Activated gamma-delta T cell (primary cell): Measurements from ENCODE around the gene ANTXR2.

Source experiments
- DNase-seq: peaks from one replicate; lab custom pipeline; 2025; lab: John Stamatoyannopoulos, UW

ANTXR2 gene

DNA sequence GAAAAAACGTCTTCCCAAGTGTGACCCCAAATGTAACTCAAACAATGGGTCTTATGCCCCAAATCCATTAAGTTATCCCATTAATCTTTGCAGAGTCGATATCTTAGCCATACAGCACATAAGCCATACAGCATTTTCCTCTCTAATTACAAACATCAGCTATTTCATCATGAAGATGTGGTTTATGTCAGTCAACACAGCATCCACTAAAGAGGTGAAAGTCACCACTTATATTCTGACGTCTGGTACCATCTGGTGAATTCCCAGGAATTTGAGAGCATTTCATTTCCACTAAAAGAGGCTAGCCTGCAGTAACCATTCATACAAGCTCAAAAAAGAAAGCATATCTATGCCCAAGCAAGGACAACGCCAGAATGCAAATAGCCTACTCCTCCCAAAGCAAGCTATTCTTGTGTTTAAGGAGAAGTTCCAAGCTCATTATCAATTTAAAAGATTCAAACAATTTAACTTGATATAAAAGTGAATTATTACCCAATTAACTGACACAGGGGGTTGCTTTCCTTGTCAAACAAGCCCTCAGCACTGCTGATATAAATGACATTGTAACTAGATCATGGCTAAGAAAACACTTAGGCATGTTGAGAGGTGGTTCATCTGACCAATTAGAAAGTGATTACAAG is 203.3 kb downstream of the ANTXR2 start:
- no peak for DNase-seq

DNA sequence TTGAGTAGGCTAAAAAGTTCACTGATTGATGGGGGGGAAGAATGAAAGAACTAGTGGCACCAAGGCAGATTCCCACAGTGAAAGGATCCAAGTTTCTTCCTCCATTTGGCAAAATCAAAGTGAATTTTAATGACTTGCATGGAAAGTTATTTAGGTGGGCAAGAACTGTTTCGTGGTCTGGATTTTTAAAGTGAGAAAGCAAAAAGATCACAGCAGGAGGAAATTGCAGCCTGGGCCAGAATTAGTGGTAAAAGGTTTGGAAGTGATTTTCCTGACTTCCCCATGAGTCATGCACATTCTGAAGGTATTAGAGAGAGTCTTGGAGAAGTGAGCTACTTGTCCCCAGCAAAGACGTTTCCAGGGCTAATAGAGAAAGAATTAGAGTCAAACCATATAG is 207.8 kb downstream of the ANTXR2 start:
- no peak for DNase-seq

DNA sequence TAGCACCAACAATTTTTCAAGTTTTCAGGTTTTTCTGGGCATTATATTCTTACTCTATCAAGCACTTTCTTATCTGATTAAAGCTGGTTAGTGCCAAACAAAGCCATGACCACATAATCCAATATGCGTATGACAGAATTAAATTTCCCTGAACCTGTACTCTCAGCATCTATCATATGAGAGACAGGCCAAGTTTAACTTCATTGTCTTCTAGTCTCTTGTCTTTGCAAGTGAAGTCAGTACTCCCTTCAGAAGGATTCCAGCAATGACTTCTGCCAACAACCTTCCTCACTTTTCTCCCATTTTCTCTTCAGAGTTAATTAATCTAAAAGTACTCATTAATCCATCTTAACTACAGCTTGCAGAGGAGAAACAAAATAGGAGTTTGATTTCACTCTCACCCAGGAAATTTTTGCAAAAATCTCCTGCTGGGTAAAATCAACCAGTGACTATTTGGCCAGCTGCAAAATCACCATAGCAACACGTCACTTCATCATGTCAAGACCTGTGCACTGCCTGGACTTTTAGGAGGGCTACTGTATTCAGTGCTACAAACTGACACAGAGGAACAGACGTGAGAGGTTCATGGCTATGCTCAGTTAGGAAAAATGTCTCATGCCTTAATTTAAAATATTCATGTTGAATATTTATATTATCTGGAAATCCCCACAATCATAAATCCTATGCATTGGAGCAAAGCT is 208.4 kb downstream of the ANTXR2 start:
- DNase-seq: no peak

DNA sequence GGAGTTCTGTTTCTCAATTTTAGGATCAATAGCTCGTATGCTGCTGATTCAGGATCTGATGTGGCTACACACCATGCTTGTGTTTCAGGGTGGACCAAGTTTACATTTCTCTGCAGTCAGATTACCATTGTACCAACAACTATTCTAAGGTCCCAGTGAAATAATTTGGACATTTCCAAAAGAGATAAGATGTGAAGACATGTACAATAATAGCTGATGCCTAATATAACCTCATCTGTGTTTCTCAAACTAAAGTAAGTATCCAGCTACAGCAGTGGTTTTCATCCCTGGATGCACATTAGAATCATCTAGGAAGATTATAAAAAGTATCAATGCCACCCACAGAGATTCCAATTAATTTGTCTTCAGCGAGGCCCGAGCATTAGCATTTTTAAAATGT is 209.7 kb downstream of the ANTXR2 start:
- no peak for DNase-seq

DNA sequence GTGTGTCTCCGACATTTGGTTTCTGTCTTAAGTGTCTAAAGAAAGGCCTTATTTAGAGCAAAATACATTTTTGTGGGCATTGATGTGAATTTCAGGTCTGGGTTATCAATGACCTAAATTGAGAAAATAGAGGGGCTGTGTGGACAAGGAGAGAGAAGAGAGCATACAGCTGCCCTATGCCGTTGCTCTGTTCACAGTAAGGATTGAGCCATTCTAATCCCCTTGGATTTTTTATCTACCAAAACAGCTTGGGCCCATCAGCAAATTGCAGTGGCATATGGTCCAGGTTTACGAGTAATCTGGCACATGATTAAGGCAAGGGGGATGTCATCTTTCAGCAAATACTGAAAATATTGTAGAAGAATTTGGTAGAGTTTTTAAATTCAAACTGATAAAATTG is 210.2 kb downstream of the ANTXR2 start:
- DNase-seq: no peak

DNA sequence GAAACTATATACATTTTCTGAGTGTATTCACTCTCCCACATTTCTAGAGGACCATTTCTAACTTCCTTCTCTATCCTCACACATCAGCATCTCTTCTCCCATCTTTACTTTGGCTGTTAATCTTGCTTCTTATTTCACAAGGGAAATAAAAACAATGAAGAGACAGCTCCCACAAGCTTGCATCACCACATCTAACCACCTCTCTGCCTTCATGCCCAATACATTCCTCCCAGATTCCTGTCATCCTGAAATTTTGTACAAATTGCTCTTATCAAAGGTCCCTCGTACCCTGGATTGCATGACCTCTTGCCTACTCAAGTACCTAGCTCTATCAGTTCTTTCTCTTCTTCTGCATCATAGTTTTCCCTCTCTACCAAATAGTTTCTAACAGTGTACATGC is 215.2 kb downstream of the ANTXR2 start:
- DNase-seq: no peak

DNA sequence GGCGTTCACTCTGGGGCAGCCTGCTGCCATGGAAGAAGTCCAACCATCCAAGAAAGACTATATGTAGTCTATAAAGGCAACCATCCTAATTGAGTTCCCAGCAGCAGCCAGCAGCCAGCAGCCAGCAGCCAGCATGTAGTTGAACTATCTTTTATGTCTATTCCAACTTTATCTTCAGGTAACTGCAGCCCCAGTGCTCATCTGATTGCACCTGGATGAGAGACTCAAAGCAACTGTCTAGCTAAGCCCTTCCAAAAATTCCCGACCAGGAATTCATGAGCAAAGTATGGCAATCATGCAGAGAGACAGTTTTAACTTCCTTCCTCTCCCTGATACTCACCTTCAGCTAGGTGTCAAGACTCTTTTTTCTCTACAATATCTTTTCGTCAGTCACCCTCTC is 216.8 kb downstream of the ANTXR2 start:
- DNase-seq: no peak

DNA sequence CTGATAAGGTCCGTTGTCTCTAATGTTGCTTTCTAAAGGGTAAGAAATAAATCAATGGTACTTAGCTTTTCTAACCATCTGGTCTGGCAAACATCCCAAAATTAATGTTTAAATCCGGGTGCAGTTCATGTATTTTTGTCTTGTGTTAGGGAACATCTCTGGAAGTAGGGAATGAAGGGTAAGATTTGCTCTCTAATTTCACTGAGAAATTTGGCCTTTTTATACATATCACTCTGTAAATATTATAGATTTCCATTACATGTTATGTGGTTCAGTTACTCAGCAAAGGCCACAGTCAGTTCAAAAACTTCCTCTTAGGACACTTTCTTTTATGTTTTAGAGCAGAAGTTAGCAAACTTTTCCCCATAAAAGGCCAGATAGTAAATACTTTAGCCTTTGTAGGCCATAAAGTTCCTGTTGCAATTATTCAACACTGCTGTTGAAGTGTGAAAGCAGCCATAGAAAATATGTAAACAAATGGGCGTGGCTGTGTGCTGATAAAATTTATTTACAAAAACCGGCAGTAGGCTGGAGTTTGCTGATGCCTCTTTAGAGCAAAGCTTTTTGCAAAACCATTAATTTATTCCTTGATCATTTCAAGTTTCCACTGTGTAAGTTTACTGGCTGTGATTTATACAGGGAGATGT is 218.1 kb downstream of the ANTXR2 start:
- DNase-seq: no peak

DNA sequence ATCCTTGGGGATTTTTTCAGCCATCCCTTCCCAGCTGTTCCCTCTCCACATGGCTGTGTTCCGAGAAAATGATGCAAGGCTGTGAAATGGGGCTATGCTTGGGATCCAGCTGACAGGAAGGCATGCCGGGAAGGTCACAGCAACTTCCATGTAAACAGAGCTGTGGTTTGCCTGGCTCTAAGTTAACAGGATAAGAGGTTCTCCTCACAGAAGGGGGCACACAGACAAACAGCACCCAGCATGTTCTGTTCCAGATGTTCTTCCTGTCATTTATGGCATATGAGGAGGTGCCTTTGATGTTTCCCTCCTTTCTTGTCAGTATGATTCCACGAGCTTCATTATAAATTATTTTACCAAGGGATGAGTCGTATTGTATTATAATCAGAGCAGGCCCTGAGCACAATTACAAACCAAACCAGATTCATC is 220.7 kb downstream of the ANTXR2 start:
- no peak for DNase-seq

DNA sequence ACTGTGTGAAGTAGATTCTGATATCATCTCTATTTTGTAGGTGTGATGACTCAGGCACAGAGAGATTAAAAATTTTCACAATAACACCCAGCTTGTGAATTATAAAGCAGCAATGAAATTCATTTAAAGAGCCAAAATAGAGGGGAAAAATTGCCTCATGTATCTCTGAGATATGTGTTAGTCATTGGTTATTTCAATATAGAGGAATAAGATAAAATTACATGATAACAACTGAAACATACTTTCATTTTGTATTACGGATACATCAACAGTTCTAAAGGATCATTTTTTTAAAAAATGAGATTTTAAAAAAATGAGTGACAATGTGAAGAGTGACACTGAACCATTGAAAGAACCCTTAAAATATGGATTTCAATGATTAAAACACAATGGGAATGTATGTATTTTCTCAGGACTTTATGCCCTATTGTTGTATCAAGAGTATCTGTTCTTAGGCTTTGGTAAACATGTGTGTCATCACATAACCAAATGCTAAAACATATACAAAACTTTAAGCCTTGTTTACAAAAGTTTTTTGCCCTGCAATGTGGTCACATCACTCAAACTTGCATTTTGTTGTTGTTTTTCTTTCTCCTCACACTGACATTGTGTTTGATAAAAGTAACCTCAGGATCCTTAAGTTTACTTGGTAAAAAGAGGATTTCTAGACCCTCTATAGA is 221.3 kb downstream of the ANTXR2 start:
- DNase-seq: no peak
